AG09309 (cell line): ENCODE measurements around the gene IGFALS.

ENCODE experiments used
- DNase-seq: peaks from one replicate; pipeline ENCODE4 v3.0.0-alpha.2; 2010; ENCODE audit warnings: low read depth
- H3K4me3 ChIP-seq: 2 replicates; pipeline ENCODE4 v1.5.1; 2011; ENCODE audit warnings: mild to moderate bottlenecking, low read depth, low read length, moderate library complexity; ENCODE audit not compliant: control insufficient read depth
- TF ChIP-seq, protein P1 (sequence below): IDR thresholded peaks from 2 replicates; pipeline ENCODE4 v1.5.1; 2011; ENCODE audit warnings: mild to moderate bottlenecking, low read depth, low read length, inconsistent platforms; ENCODE audit not compliant: insufficient read depth, control insufficient read depth; ENCODE audit errors: missing control alignments

The IGFALS gene

DNA sequence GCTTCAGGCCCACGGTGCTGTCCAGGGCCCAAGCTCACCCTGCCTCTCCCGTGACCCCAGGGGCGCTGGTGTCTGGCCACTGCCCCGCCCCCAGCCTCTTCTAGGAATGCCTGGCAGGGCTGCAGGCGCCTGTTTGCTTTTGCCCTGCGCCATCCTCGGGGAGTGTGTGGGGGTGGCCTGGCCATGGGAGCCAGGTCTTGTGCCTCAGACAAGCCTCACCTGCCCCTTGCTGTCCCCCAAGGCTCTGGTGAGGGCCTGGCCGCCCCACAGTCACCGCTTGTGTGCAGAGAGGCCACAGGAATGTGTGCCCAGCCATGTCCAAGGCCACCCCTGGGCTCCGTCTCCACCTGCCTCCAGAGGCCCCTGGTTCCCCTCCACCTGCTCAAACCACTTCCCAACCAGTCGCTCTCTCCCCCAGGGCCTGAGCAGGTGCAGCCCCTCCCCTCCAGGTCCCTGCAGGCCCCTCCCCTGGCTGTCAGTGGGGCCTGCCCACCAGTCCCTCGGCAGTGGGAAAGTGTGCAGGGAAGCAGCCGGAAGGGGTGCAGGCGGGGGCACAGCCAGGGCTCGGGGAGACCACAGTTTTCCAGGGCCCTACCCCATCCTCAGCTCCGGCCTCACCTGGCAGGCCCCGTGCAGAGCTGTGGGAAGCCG, 841 bp upstream of the IGFALS start:
- H3K4me3 ChIP-seq, result no peak overlapping the region
- DNase-seq, result no peak
- TF ChIP-seq, protein P1, sequence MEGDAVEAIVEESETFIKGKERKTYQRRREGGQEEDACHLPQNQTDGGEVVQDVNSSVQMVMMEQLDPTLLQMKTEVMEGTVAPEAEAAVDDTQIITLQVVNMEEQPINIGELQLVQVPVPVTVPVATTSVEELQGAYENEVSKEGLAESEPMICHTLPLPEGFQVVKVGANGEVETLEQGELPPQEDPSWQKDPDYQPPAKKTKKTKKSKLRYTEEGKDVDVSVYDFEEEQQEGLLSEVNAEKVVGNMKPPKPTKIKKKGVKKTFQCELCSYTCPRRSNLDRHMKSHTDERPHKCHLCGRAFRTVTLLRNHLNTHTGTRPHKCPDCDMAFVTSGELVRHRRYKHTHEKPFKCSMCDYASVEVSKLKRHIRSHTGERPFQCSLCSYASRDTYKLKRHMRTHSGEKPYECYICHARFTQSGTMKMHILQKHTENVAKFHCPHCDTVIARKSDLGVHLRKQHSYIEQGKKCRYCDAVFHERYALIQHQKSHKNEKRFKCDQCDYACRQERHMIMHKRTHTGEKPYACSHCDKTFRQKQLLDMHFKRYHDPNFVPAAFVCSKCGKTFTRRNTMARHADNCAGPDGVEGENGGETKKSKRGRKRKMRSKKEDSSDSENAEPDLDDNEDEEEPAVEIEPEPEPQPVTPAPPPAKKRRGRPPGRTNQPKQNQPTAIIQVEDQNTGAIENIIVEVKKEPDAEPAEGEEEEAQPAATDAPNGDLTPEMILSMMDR, result no peak

DNA sequence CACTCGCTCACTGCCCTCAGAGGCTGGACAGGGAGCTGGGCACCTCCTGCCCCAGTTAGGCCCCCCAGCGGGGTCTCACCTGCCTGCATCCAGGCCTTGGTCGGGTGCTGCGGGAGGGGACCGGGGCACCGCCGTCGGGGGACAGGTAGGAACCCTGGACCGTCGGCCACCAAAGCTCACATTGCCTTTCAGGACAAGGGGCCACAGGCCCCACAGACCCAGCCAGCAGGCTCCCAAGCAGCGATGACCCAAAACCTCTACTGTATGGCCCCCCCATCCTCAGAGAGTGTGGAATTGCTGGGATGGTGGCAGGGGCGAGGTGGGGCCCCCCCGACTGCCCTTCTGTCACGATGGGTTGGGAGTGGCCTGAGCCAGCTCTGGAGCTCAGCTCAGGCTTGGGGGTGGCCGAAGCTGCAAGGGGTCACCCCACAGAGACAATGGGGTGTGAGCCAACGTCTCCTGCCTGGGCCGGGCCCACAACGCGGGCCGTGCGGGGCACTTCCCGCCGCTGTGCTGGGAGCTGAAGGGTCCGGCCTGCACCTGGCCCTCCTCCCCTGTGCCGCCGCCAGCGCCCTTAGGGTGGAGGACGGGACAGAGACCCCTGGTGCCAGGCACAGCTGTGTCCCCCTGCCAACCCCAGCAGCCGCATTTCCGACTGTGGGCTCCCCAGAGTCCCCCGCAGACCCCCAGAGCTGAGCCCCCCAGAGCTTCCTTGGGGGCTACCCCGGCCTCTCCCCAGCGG, 498 bp downstream of the IGFALS start:
- DNase-seq, result no peak
- H3K4me3 ChIP-seq, result no peak overlapping the region
- TF ChIP-seq, protein P1, result no peak

DNA sequence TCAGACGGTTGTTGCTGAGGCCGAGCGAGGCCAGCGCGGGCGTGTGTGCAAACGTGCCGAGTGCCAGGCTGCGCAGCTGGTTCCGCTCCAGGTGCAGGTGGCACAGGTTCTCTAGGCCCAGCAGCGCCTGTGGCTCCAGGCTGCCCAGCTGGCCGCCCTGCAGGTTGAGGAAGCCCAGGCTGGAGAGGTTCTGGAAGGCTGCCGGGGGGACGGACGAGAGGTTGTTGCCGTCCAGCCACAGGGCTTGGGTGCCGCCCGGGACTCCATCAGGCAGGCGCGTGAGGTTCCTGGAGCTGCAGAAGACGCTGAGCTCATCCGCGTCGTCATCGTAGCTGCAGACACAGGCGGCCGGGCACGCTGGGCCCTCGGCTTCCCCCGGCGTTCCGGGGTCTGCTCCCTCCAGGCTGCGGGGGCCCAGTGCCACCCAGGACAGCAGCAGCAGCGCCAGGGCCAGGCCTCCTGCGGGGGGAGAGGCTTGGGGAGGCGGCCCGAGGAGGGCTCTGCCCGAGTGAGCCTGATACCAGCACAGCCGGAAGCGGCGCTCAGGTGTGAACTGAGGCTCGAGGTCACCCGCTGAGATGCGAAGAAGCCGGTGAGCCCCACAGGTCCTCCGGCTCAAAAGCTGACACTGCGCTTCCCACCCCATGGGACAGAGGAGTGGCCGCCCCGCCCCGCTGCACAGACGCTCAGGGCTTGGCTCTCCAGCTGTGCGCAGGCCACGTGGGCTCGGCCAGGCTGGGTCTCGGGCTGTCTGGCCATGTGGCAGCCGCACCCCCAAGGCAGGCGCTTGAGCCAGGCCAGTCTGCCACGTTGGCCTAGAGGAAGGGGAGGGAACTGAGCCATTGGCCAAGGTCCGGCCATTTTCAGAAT, 1.3 kb downstream of the IGFALS start:
- DNase-seq, result no peak
- TF ChIP-seq, protein P1, result no peak
- no peak overlapping the region for H3K4me3 ChIP-seq

DNA sequence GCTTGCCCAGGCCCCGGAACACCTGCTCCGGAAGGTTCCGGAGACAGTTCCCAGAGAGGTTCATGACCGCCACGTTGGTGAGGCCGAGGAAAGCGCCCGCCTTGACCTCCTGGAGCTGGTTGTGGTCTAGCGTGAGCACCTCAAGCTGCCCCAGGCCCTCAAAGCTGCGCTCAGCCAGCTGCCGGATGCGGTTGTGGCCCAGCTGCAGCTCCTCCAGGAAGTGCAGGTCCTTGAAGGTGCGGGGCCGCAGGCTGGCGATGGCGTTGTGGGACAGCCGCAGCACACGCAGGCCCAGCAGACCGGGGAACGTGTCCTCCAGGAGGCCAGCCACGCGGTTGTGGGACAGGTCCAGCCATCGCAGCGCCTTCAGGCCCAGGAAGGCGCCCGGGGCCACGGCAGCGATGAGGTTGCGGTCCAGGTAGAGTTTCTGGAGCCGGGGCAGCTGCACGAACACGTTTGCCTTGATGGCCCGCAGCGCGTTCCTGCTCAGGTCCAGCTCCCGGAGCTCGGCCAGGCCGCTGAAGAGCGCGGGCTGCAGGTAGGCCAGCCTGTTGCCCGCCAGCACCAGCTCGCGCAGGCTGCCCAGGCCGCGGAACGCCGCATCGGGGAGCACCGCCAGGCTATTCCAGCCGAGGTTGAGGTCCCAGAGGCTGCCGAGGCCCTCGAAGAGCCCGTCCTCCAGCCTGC, 2.1 kb downstream of the IGFALS start:
- H3K4me3 ChIP-seq, result no peak overlapping the region
- TF ChIP-seq, protein P1, result no peak
- DNase-seq, result no peak

DNA sequence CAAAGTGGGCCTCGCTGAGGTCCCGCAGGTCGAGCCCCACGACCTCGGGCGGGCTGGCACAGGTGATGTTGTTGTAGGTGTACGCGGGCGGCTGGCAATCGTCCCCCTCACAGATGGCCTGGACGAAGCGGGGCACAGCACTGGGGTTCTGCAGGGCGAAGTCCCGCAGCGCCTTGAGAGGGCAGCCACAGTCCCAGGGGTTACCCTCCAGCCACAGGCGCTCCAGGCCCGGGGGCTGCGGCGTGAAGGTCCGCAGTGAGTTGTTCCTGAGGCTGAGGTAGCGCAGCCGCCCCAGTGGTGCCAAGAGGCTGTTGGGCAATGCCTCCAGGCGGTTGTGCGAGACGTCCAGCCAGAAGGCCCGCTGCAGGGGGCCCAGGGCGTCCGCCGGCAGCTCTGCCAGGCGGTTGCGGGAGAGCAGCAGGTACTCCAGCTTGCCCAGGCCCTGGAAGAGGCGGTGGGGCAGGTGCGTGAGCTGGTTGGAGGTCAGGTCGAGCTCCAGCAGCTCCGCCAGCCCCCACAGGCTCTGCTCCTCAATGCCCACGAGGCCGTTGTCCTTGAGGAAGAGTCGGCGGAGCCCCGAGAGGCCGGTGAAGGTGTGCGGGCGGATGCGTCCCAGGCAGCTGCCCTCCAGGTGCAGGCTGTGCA, 2.8 kb downstream of the IGFALS start:
- TF ChIP-seq, protein P1, result no peak
- no peak for DNase-seq
- no peak overlapping the region for H3K4me3 ChIP-seq

DNA sequence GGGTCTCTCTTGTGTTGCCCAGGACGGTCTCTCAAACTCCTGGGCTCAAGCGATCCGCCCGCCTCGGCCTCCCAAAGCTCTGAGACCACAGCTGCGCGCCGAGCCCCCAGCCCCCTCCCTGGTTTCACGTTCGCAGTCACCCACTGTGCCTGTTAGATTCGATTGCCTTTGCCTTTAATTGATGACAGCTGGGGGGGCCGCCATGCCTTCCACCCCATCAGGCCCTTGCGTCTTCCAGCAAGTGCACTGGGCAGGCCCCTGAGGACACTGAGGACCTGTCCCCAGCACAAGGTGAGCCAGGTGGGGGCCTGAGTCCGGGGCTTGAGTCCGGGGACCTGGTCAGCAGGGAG, 3.3 kb downstream of the IGFALS start:
- TF ChIP-seq, protein P1, result no peak
- DNase-seq, result no peak
- no peak overlapping the region for H3K4me3 ChIP-seq
